ENCODE results near the gene GAS2L1. TPM values are rescaled to one million over a fixed set of nuclear protein-coding genes. Genes with fewer than 3 reads are reported as not detected.

GAS2L1 gene
- total RNA-seq, 1 experiment from 2014 or later, result 8.0 TPM

- H3K4me2 ChIP-seq (ENCODE audit: insufficient read depth, insufficient read length, low read length), result no peak overlapping the region
- no peak overlapping the region for H2BK120ac ChIP-seq (ENCODE audit: low read depth, low read length, poor library complexity, severe bottlenecking)
- H3K36me3 Mint-ChIP-seq (ENCODE audit: insufficient read depth in 1 of 3, low read depth in 3 of 3), result peaks cover 9 to 46% (median 32%) of the 10 kb centered on the region in 3 experiments
- H3K9me3 ChIP-seq (ENCODE audit: control insufficient read depth, low read depth, low read length), result no peaks in the 10 kb centered on the region
- H3K9ac ChIP-seq (ENCODE audit: extremely low read depth, insufficient read length, low read length), result no peak overlapping the region
- no peak overlapping the region for H2AFZ ChIP-seq (ENCODE audit: low read length)
- H3K4me1 Mint-ChIP-seq, result peaks cover 2 to 3% of the 10 kb centered on the region in 2 experiments; a peak in 2 of 4 replicates
- H3K27me3 ChIP-seq (ENCODE audit: insufficient read depth, low read length), result no peaks in the 10 kb centered on the region
- H3K4me1 ChIP-seq (ENCODE audit: insufficient read depth, low read length), result no peaks in the 10 kb centered on the region
- H3T11ph ChIP-seq (ENCODE audit: low read length), result no peak overlapping the region
- H3K23me2 ChIP-seq (ENCODE audit: insufficient read length, low read depth, low read length, poor library complexity, severe bottlenecking), result no peaks in the 10 kb centered on the region
- H3K79me1 ChIP-seq (ENCODE audit: insufficient read depth, low read depth, low read length, poor library complexity, severe bottlenecking), result no peaks in the 10 kb centered on the region
- H2BK12ac ChIP-seq (ENCODE audit: insufficient read length, low read depth, low read length), result no peak overlapping the region
- H3K27me3 Mint-ChIP-seq (ENCODE audit: low read depth), result no peaks in the 10 kb centered on the region
- H4K91ac ChIP-seq (ENCODE audit: insufficient read length, low read depth, low read length), result no peak overlapping the region
- no peak overlapping the region for H3K23ac ChIP-seq (ENCODE audit: insufficient read length, low read depth, low read length)
- no peak overlapping the region for H2AK5ac ChIP-seq (ENCODE audit: insufficient read length, low read length)
- H4K8ac ChIP-seq (replicated peaks; ENCODE audit: insufficient read length, low read depth, low read length), result no peak overlapping the region
- no peak for TF ChIP-seq CTCF (conservative IDR thresholded peaks at IDR 0.05)
- H4K5ac ChIP-seq (ENCODE audit: insufficient read length, low read depth, low read length), result no peak overlapping the region
- H3K4me3 Mint-ChIP-seq, result no peak overlapping the region
- no peak overlapping the region for H2BK15ac ChIP-seq (ENCODE audit: low read depth, low read length)
- H3K27ac ChIP-seq (ENCODE audit: insufficient read length, low read depth, low read length), result no peak overlapping the region
- no peak overlapping the region for H2BK20ac ChIP-seq (ENCODE audit: low read depth, low read length, poor library complexity, severe bottlenecking)
- no CpG with 5 or more reads among the region's 14 CpGs for WGBS (ENCODE audit: extremely low coverage, insufficient read length, low lambda C conversion rate)
- peaks cover 3% of the 10 kb centered on the region for H4K20me1 ChIP-seq (ENCODE audit: control insufficient read depth, insufficient read depth, insufficient read length)
- H3K56ac ChIP-seq (ENCODE audit: insufficient read length, low read depth, low read length), result no peak overlapping the region
- no peak for DNase-seq
- no peaks in the 10 kb centered on the region for H3K79me2 ChIP-seq (ENCODE audit: insufficient read depth, low read length)
- H3K18ac ChIP-seq (ENCODE audit: insufficient read length, low read depth, low read length), result no peak overlapping the region
- no peak overlapping the region for H2BK5ac ChIP-seq (ENCODE audit: insufficient read length, low read length)
- H3K27ac Mint-ChIP-seq, result peak overlapping the region in 1 of 3 experiments; percentile 48; a peak in 1 of 7 replicates
- H3K9me3 Mint-ChIP-seq, result no peaks in the 10 kb centered on the region
- H3K4ac ChIP-seq (ENCODE audit: low read depth, low read length), result no peak overlapping the region
- H3K14ac ChIP-seq (ENCODE audit: insufficient read depth, low read length), result no peak overlapping the region; the same call in 1 of the 2 replicates
These were observed 25.3 kb downstream of the GAS2L1 start for GRCh38 chr22:29331658-29332300.
